HL-60 (cell line): Measurements from ENCODE around the gene ACAD11.

ENCODE experiments used
- DNase-seq, 2 experiments: peaks; one replicate each; pipeline ENCODE4 v3.0.0-alpha.2; 2010 to 2020; ENCODE audit warnings: low read depth in 1 of 2, low spot score in 1 of 2
- H3K27ac ChIP-seq: fragments of 250-450 bp; sonication (Bioruptor Pico); replicated peaks from 2 replicates; pipeline ENCODE4 v1.5.1; 2020; ENCODE audit warnings: mild to moderate bottlenecking, moderate library complexity
- H3K27me3 ChIP-seq: fragments of 250-450 bp; sonication (Bioruptor Pico); 2 replicates; pipeline ENCODE4 v1.5.1; 2021; ENCODE audit warnings: mild to moderate bottlenecking, moderate library complexity; ENCODE audit not compliant: insufficient read depth, poor library complexity, severe bottlenecking
- H3K4me3 ChIP-seq: replicated peaks from 2 replicates; pipeline ENCODE4 v1.5.1; 2011; ENCODE audit warnings: mild to moderate bottlenecking, control low read depth, low read length; ENCODE audit not compliant: insufficient read depth
- GABPA ChIP-seq: IDR thresholded peaks from 2 replicates; pipeline ENCODE4 v1.6.1; 2012; ENCODE audit warnings: low read depth
- POLR2AphosphoS5 ChIP-seq: IDR thresholded peaks from 2 replicates; pipeline ENCODE4 v1.6.1; 2012; ENCODE audit warnings: low read depth
- SPI1 ChIP-seq: IDR thresholded peaks from 2 replicates; pipeline ENCODE4 v1.6.1; 2012; ENCODE audit warnings: low read depth, mild to moderate bottlenecking, borderline replicate concordance
- TF ChIP-seq, protein P1 (sequence below): IDR thresholded peaks from one replicate; pipeline ENCODE4 v1.5.1; 2011; ENCODE audit warnings: low read length, control low read depth, inconsistent platforms; ENCODE audit not compliant: insufficient read depth
- TF ChIP-seq, protein P2 (sequence below): IDR thresholded peaks from 2 replicates; pipeline ENCODE4 v1.6.1; 2012; ENCODE audit warnings: low read depth; ENCODE audit not compliant: insufficient replicate concordance

Gene ACAD11

DNA sequence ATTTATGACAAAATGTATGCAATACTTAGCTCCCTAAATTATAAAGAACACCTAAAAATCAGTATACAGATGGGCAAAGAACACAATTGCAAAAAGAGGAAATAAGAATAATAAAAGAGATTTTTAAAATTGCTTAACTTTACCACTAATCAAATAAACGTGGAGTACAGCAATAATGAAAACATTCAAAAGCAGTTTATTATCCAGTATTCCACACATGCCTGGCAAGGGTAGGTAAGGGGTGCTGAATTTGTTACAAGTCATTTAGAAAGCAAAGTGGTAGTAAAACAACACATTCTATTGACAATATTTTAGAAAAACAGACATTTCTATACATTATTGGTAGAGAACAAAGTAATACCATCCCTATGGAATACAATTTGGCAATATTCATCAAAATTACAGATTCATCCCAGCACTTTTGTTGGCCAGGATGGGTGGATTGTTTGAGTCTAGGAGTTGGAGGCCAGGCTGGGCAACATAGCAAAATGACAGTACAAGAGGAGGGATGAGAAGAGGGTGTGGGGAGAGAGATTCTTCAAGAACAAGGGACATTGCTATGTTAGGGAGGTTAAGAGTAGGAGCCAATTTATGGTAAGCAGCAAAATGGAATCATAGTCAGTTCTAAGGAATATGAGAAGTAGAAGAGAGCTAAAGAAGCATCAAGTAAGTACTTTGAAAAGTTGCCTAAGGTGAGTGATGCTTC lies 66.2 kb downstream of the ACAD11 start:
- no peaks in the 10 kb centered on the region for H3K27me3 ChIP-seq
- H3K27ac ChIP-seq: no peak overlapping the region
- no peak for DNase-seq
- TF ChIP-seq, protein P1, sequence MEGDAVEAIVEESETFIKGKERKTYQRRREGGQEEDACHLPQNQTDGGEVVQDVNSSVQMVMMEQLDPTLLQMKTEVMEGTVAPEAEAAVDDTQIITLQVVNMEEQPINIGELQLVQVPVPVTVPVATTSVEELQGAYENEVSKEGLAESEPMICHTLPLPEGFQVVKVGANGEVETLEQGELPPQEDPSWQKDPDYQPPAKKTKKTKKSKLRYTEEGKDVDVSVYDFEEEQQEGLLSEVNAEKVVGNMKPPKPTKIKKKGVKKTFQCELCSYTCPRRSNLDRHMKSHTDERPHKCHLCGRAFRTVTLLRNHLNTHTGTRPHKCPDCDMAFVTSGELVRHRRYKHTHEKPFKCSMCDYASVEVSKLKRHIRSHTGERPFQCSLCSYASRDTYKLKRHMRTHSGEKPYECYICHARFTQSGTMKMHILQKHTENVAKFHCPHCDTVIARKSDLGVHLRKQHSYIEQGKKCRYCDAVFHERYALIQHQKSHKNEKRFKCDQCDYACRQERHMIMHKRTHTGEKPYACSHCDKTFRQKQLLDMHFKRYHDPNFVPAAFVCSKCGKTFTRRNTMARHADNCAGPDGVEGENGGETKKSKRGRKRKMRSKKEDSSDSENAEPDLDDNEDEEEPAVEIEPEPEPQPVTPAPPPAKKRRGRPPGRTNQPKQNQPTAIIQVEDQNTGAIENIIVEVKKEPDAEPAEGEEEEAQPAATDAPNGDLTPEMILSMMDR: no peak
- no peak overlapping the region for H3K4me3 ChIP-seq

DNA sequence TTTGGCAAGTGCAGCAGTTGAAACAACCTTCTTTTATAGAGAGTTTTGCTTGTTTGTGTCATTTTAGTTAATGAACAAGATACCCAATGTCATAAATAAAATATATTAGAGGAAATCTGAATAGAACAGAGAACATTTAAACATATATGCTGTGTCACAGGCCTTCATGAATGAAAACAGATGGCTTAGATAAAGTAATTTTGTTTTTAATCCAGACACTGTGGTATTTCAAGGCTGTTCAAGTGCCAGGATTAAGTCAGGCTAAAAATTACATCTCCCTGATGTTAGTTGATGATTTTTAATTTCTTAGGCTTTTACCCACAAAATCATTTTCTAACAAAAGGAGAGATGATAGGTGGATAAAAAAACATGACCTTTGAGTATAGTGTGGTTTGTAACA lies 67.4 kb downstream of the ACAD11 start:
- H3K4me3 ChIP-seq: no peak overlapping the region
- no peak for TF ChIP-seq SPI1
- no peak for TF ChIP-seq GABPA
- TF ChIP-seq, protein P1: no peak
- TF ChIP-seq, protein P2, sequence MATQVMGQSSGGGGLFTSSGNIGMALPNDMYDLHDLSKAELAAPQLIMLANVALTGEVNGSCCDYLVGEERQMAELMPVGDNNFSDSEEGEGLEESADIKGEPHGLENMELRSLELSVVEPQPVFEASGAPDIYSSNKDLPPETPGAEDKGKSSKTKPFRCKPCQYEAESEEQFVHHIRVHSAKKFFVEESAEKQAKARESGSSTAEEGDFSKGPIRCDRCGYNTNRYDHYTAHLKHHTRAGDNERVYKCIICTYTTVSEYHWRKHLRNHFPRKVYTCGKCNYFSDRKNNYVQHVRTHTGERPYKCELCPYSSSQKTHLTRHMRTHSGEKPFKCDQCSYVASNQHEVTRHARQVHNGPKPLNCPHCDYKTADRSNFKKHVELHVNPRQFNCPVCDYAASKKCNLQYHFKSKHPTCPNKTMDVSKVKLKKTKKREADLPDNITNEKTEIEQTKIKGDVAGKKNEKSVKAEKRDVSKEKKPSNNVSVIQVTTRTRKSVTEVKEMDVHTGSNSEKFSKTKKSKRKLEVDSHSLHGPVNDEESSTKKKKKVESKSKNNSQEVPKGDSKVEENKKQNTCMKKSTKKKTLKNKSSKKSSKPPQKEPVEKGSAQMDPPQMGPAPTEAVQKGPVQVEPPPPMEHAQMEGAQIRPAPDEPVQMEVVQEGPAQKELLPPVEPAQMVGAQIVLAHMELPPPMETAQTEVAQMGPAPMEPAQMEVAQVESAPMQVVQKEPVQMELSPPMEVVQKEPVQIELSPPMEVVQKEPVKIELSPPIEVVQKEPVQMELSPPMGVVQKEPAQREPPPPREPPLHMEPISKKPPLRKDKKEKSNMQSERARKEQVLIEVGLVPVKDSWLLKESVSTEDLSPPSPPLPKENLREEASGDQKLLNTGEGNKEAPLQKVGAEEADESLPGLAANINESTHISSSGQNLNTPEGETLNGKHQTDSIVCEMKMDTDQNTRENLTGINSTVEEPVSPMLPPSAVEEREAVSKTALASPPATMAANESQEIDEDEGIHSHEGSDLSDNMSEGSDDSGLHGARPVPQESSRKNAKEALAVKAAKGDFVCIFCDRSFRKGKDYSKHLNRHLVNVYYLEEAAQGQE: no peak
- no peak for TF ChIP-seq POLR2AphosphoS5
- no peak overlapping the region for H3K27ac ChIP-seq
- DNase-seq: no peak
- no peaks in the 10 kb centered on the region for H3K27me3 ChIP-seq

DNA sequence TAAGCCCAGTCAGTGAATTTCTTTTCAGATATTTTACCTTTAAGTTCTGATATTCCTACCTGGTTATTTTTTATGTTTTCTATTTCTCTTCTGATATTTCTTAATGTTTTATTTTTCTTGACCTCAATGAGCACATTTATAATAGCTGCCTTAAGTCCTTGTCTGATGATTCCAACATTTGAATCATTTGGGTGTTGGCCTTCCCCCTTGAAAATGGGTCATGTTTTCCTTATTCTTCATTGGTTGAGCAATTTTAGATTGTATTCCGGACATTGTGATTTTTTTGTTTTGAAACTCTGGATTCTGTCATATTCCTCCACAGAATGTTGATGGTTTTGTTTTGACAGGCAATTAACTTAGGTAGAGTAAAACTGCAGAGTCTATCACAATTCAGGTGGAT lies 72.2 kb downstream of the ACAD11 start:
- Histone ChIP-seq H3K27me3 (no peaks in the 10 kb centered on the region), H3K27ac (no peak overlapping the region), H3K4me3 (no peak overlapping the region)
- no peak for DNase-seq
- TF ChIP-seq, protein P2: no peak
- TF ChIP-seq SPI1 (no peak), POLR2AphosphoS5 (no peak), GABPA (no peak)
- TF ChIP-seq, protein P1: no peak

DNA sequence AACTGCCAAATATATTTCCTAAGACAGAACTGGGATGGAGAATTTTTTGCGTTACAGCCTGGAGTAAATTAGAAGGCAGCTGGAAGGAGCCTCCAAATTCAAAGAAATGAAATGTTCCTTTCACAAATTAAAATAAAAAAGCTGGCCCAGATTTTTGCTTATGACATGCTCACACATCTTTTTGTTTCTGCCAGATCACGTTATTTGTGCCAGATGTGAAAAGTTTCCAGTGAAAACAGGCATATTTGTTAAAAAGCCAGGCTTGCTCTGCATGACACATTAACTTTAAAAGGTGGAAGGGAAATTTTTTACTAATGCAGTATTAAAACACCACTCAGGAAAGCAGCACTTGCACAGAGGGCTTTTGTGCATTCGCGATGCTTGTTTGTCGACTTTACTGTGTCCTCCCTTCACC lies 85.8 kb downstream of the ACAD11 start:
- TF ChIP-seq POLR2AphosphoS5 (no peak), SPI1 (no peak), GABPA (no peak)
- TF ChIP-seq, protein P1: no peak
- TF ChIP-seq, protein P2: no peak
- Histone ChIP-seq H3K4me3 (no peak overlapping the region), H3K27ac (no peak overlapping the region), H3K27me3 (no peaks in the 10 kb centered on the region)
- DNase-seq: no peak
